WTC11 (cell line): ENCODE results near the gene PGLYRP2. TPM values are rescaled to one million over a fixed set of nuclear protein-coding genes. Genes with fewer than 3 reads are reported as not detected.

Source experiments
- ATAC-seq: fragments of 200-7000 bp; cut with Tn5 transposase; 2 replicates; pipeline ENCODE4 v1.10.0; 2021; ENCODE audit warnings: mild to moderate bottlenecking, moderate library complexity
- Bru-seq: library from RNA; stranded (reverse); fragments of 400-500 nt; gene quantifications from one replicate; lab custom pipeline; 2021; lab: Mats Ljungman, UMichigan
- CTCF ChIA-PET: fragments of 300-600 bp; sonication (Branson Sonifier 250); formaldehyde crosslinking; loops from one replicate; lab custom pipeline; 2021; ENCODE audit warnings: antibody characterized with exemption; lab: Charles Lee
- POLR2A ChIA-PET: fragments of 350-600 bp; sonication (Branson Sonifier 250); formaldehyde crosslinking; loops from one replicate; lab custom pipeline; 2021; ENCODE audit warnings: antibody characterized with exemption; lab: Charles Lee
- DNase-seq: peaks from one replicate; pipeline ENCODE4 v3.0.0; 2021; ENCODE audit warnings: low spot score
- H3K27ac Mint-ChIP-seq: 2 replicates; pipeline ENCODE4 v1.8.0; 2021; ENCODE audit warnings: mixed read lengths
- H3K27me3 Mint-ChIP-seq: 2 replicates; pipeline ENCODE4 v1.8.0; 2021; ENCODE audit warnings: low read depth, mild to moderate bottlenecking, moderate library complexity, mixed read lengths
- H3K36me3 Mint-ChIP-seq: 2 replicates; pipeline ENCODE4 v1.8.0; 2021; ENCODE audit warnings: mixed read lengths
- H3K4me1 Mint-ChIP-seq: 2 replicates; pipeline ENCODE4 v1.8.0; 2022; ENCODE audit warnings: mixed read lengths
- H3K4me3 Mint-ChIP-seq: 2 replicates; pipeline ENCODE4 v1.8.0; 2021; ENCODE audit warnings: mild to moderate bottlenecking, moderate library complexity, mixed read lengths
- H3K9me3 Mint-ChIP-seq: 2 replicates; pipeline ENCODE4 v1.8.0; 2021; ENCODE audit warnings: mixed read lengths
- ATF1 ChIP-seq: sonication (generic); formaldehyde crosslinking; IDR thresholded peaks from 2 replicates; pipeline ENCODE4 v1.8.1; 2023; ENCODE audit warnings: mild to moderate bottlenecking, moderate library complexity, missing genetic modification reagents
- ELF4 ChIP-seq: sonication (generic); formaldehyde crosslinking; IDR thresholded peaks from 2 replicates; pipeline ENCODE4 v1.8.1; 2022; ENCODE audit warnings: low read depth, mild to moderate bottlenecking, moderate library complexity, missing genetic modification reagents
- FOXJ3 ChIP-seq: sonication (generic); formaldehyde crosslinking; IDR thresholded peaks from 2 replicates; pipeline ENCODE4 v1.9.0; 2021; ENCODE audit warnings: missing genetic modification reagents, mild to moderate bottlenecking, borderline replicate concordance
- FOXP1 ChIP-seq: sonication (generic); formaldehyde crosslinking; IDR thresholded peaks from 2 replicates; pipeline ENCODE4 v1.8.0; 2022; ENCODE audit warnings: missing genetic modification reagents, mild to moderate bottlenecking, moderate library complexity, borderline replicate concordance
- GABPB1 ChIP-seq: sonication (generic); formaldehyde crosslinking; IDR thresholded peaks from 2 replicates; pipeline ENCODE4 v1.8.1; 2023; ENCODE audit warnings: mild to moderate bottlenecking, missing genetic modification reagents
- HMGA2 ChIP-seq: fragments of 250-450 bp; sonication (Bioruptor Pico); IDR thresholded peaks from 2 replicates; pipeline ENCODE4 v1.4.0; 2021; ENCODE audit warnings: mild to moderate bottlenecking, moderate library complexity
- JUN ChIP-seq: sonication (generic); formaldehyde crosslinking; IDR thresholded peaks from 2 replicates; pipeline ENCODE4 v1.8.0; 2023; ENCODE audit warnings: mild to moderate bottlenecking, missing genetic modification reagents
- KAT7 ChIP-seq: sonication (generic); formaldehyde crosslinking; IDR thresholded peaks from 2 replicates; pipeline ENCODE4 v1.8.1; 2023; ENCODE audit warnings: missing genetic modification reagents, mild to moderate bottlenecking, borderline replicate concordance
- NFE2L1 ChIP-seq: sonication (generic); formaldehyde crosslinking; IDR thresholded peaks from 2 replicates; pipeline ENCODE4 v1.8.1; 2023; ENCODE audit warnings: missing genetic modification reagents
- NFYB ChIP-seq: sonication (generic); formaldehyde crosslinking; conservative IDR thresholded peaks from 2 replicates; pipeline ENCODE4 v1.8.0; 2022; ENCODE audit warnings: low read depth, missing genetic modification reagents
- SMAD4 ChIP-seq: sonication (generic); formaldehyde crosslinking; IDR thresholded peaks from 2 replicates; pipeline ENCODE4 v1.8.0; 2022; ENCODE audit warnings: mild to moderate bottlenecking, missing genetic modification reagents
- SOX15 ChIP-seq: fragments of 250-450 bp; sonication (Bioruptor Pico); IDR thresholded peaks from 2 replicates; pipeline ENCODE4 v1.9.0; 2021; ENCODE audit warnings: mild to moderate bottlenecking
- TCF7 ChIP-seq: sonication (generic); formaldehyde crosslinking; IDR thresholded peaks from 2 replicates; pipeline ENCODE4 v1.8.0; 2022; ENCODE audit warnings: mild to moderate bottlenecking, low read depth, missing genetic modification reagents, moderate library complexity
- TP53 ChIP-seq: sonication (generic); formaldehyde crosslinking; IDR thresholded peaks from 2 replicates; pipeline ENCODE4 v1.8.1; 2023; ENCODE audit warnings: mild to moderate bottlenecking, missing genetic modification reagents
- ZBTB21 ChIP-seq: sonication (generic); formaldehyde crosslinking; IDR thresholded peaks from 2 replicates; pipeline ENCODE4 v1.8.1; 2023; ENCODE audit warnings: mild to moderate bottlenecking, missing genetic modification reagents, borderline replicate concordance
- ZNF232 ChIP-seq: sonication (generic); formaldehyde crosslinking; IDR thresholded peaks from 2 replicates; pipeline ENCODE4 v1.8.0; 2022; ENCODE audit warnings: mild to moderate bottlenecking, missing genetic modification reagents
- ZNF423 ChIP-seq: fragments of 250-450 bp; sonication (Bioruptor Pico); IDR thresholded peaks from 2 replicates; pipeline ENCODE4 v2.1.2; 2022; ENCODE audit warnings: mild to moderate bottlenecking, moderate library complexity
- long read RNA-seq, 3 experiments: library from RNA in 1 of 3; library from capped mRNA in 1 of 3; library from polyadenylated mRNA in 1 of 3; unstranded in 2 of 3; stranded (forward) in 1 of 3; transcript quantifications; one replicate each; pipeline ENCODE4 v2.0.0, GENCODE V29; 2021
- total RNA-seq: library from RNA; stranded (reverse); gene quantifications from 3 replicates; pipeline ENCODE4 v1.2.3, GENCODE V29; 2021
- TF ChIP-seq, protein P1 (sequence below): sonication (generic); formaldehyde crosslinking; IDR thresholded peaks from 2 replicates; pipeline ENCODE4 v1.8.0; 2022; ENCODE audit warnings: missing genetic modification reagents
- TF ChIP-seq, protein P2 (sequence below): sonication (generic); formaldehyde crosslinking; IDR thresholded peaks from 2 replicates; pipeline ENCODE4 v1.8.1; 2022; ENCODE audit warnings: low read depth, mild to moderate bottlenecking, moderate library complexity, missing genetic modification reagents, borderline replicate concordance
- TF ChIP-seq, protein P3 (sequence below): fragments of 200-600 bp; IDR thresholded peaks from 2 replicates; pipeline ENCODE4 v1.8.0; 2022; ENCODE audit warnings: antibody characterized with exemption
- TF ChIP-seq, protein P4 (sequence below): sonication (generic); formaldehyde crosslinking; IDR thresholded peaks from 2 replicates; pipeline ENCODE4 v1.8.1; 2023; ENCODE audit warnings: mild to moderate bottlenecking, missing genetic modification reagents, moderate library complexity

PGLYRP2 gene, protein sequence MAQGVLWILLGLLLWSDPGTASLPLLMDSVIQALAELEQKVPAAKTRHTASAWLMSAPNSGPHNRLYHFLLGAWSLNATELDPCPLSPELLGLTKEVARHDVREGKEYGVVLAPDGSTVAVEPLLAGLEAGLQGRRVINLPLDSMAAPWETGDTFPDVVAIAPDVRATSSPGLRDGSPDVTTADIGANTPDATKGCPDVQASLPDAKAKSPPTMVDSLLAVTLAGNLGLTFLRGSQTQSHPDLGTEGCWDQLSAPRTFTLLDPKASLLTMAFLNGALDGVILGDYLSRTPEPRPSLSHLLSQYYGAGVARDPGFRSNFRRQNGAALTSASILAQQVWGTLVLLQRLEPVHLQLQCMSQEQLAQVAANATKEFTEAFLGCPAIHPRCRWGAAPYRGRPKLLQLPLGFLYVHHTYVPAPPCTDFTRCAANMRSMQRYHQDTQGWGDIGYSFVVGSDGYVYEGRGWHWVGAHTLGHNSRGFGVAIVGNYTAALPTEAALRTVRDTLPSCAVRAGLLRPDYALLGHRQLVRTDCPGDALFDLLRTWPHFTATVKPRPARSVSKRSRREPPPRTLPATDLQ
- not detected in 3 replicates for total RNA-seq
- not detected for Bru-seq, nascent RNA
- long read RNA-seq, experiment 1 = 0 reads
- long read RNA-seq, experiment 2 = 0 reads
- long read RNA-seq, experiment 3 = 0 reads

DNA sequence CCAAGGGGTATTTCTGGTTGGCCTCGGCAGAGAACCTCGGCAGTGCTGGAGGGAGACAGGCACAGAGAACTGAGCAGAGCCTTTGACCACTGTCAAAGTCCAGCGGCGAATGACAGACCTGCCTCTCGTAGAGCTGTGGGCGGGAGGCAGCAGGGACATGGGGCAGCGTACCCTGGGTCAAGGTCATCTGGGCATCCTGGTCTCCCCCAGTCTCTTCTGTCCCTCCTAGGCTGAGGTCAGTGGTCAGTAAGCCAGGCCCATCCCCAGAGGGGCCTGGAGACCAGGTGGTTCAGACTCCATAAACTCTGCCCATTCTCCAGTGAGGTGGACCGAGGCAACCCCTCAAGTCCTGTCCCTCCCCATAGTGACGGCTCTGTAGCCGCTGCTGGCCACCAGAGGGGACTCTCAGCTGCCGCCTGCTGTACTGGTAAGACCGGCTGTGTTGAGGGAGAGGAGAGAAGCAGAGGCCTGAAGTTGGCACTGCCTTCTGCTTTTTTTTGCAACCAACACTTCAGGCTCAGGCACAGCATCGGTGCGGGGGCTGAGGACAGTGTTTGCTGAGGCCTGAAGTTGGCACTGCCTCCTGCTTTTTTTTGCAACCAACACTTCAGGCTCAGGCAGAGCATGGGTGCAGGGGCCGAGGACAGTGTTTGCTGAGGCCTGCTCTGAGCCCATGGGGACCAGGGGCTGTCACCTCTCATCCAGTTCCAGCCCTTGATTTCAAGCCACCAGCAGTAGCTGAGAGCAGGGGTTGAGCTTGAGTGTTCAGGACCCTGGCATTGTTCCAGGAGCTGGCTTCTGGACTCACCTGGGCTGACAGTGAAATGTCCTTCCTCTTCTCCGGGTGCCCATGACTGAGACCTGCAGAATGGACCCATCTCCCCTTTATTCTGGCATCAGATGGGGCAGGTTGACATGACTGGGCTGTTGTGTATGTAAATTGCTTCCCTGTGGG, at the start of gene PGLYRP2:
Gene PGLYRP2, minus strand, starts transcription at position 111 of the 955 bp plus-strand sequence. CDS start 130 bp downstream, outside the sequence.
- TF ChIP-seq GABPB1 (CRISPR knock-in tag) = 0 out of 2 replicates have a peak, but pooled peaks have one; percentile 29
- TF ChIP-seq SMAD4 = no peak
- TF ChIP-seq FOXP1 = no peak
- TF ChIP-seq SOX15 (CRISPR knock-in tag) = no peak
- DNase-seq = peak; percentile 33
- H3K36me3 Mint-ChIP-seq = no peaks in the 10 kb centered on the region
- ChIA-PET POLR2A (no interaction called here), CTCF (interaction anchor here (0.6 to 2.9 kb wide), 9 partner anchors 22 to 693 kb away, joined by 3 to 27 read pairs (median 4); partner anchors contain the start of gene AKAP8L)
- H3K27me3 Mint-ChIP-seq = peaks cover 4% of the 10 kb centered on the region
- H3K27ac Mint-ChIP-seq = no peak within 1 kb of the TSS
- ATAC-seq = peak; percentile 63; the same call in 1 of the 2 replicates
- H3K4me3 Mint-ChIP-seq = no peak within 1 kb of the TSS
- no peaks in the 10 kb centered on the region for H3K4me1 Mint-ChIP-seq
- peaks cover 16% of the 10 kb centered on the region for H3K9me3 Mint-ChIP-seq

DNA sequence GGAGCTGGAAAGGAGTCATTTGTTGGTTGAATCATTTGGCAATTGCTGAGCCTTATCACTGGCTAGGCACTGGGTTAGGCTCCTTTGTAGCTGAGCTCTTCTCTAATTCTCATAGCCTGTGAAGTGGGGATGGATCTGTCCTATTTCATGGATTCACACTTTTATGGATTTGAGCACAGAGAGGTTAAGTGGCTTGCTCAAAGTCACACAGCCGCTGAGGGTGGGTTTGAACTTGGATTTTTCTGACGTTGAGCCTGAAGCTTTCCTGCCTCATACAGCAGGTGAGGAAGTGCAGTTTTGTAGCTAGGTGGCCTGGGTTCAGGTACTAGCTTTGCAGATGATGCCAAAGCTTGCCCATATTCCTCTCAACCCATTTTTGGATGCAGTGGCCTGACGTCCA, 48.4 kb upstream of the PGLYRP2 start:
- DNase-seq = no peak
- peaks cover 19% of the 10 kb centered on the region for H3K27me3 Mint-ChIP-seq
- TF ChIP-seq ELF4 (CRISPR knock-in tag) = no peak
- TF ChIP-seq, protein P1, sequence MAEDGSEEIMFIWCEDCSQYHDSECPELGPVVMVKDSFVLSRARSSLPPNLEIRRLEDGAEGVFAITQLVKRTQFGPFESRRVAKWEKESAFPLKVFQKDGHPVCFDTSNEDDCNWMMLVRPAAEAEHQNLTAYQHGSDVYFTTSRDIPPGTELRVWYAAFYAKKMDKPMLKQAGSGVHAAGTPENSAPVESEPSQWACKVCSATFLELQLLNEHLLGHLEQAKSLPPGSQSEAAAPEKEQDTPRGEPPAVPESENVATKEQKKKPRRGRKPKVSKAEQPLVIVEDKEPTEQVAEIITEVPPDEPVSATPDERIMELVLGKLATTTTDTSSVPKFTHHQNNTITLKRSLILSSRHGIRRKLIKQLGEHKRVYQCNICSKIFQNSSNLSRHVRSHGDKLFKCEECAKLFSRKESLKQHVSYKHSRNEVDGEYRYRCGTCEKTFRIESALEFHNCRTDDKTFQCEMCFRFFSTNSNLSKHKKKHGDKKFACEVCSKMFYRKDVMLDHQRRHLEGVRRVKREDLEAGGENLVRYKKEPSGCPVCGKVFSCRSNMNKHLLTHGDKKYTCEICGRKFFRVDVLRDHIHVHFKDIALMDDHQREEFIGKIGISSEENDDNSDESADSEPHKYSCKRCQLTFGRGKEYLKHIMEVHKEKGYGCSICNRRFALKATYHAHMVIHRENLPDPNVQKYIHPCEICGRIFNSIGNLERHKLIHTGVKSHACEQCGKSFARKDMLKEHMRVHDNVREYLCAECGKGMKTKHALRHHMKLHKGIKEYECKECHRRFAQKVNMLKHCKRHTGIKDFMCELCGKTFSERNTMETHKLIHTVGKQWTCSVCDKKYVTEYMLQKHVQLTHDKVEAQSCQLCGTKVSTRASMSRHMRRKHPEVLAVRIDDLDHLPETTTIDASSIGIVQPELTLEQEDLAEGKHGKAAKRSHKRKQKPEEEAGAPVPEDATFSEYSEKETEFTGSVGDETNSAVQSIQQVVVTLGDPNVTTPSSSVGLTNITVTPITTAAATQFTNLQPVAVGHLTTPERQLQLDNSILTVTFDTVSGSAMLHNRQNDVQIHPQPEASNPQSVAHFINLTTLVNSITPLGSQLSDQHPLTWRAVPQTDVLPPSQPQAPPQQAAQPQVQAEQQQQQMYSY (CRISPR knock-in tag) = no peak
- no peak for TF ChIP-seq ATF1 (CRISPR knock-in tag)
- no peak for TF ChIP-seq NFYB (CRISPR knock-in tag)
- TF ChIP-seq ZNF232 (CRISPR knock-in tag) = no peak
- TF ChIP-seq KAT7 (CRISPR knock-in tag) = no peak
- no peak for TF ChIP-seq GABPB1 (CRISPR knock-in tag)
- TF ChIP-seq FOXJ3 (CRISPR knock-in tag) = no peak
- TF ChIP-seq JUN (CRISPR knock-in tag) = no peak
- TF ChIP-seq ZNF423 (CRISPR knock-in tag) = no peak
- no peak for TF ChIP-seq TCF7 (CRISPR knock-in tag)
- TF ChIP-seq HMGA2 (CRISPR knock-in tag) = no peak
- no peak for TF ChIP-seq ZBTB21 (CRISPR knock-in tag)
- TF ChIP-seq, protein P2, sequence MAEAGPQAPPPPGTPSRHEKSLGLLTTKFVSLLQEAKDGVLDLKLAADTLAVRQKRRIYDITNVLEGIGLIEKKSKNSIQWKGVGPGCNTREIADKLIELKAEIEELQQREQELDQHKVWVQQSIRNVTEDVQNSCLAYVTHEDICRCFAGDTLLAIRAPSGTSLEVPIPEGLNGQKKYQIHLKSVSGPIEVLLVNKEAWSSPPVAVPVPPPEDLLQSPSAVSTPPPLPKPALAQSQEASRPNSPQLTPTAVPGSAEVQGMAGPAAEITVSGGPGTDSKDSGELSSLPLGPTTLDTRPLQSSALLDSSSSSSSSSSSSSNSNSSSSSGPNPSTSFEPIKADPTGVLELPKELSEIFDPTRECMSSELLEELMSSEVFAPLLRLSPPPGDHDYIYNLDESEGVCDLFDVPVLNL (CRISPR knock-in tag) = no peak
- TF ChIP-seq NFE2L1 (CRISPR knock-in tag) = no peak
- TF ChIP-seq, protein P3, sequence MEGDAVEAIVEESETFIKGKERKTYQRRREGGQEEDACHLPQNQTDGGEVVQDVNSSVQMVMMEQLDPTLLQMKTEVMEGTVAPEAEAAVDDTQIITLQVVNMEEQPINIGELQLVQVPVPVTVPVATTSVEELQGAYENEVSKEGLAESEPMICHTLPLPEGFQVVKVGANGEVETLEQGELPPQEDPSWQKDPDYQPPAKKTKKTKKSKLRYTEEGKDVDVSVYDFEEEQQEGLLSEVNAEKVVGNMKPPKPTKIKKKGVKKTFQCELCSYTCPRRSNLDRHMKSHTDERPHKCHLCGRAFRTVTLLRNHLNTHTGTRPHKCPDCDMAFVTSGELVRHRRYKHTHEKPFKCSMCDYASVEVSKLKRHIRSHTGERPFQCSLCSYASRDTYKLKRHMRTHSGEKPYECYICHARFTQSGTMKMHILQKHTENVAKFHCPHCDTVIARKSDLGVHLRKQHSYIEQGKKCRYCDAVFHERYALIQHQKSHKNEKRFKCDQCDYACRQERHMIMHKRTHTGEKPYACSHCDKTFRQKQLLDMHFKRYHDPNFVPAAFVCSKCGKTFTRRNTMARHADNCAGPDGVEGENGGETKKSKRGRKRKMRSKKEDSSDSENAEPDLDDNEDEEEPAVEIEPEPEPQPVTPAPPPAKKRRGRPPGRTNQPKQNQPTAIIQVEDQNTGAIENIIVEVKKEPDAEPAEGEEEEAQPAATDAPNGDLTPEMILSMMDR = no peak
- TF ChIP-seq, protein P4, sequence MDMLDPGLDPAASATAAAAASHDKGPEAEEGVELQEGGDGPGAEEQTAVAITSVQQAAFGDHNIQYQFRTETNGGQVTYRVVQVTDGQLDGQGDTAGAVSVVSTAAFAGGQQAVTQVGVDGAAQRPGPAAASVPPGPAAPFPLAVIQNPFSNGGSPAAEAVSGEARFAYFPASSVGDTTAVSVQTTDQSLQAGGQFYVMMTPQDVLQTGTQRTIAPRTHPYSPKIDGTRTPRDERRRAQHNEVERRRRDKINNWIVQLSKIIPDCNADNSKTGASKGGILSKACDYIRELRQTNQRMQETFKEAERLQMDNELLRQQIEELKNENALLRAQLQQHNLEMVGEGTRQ = no peak
- TF ChIP-seq TP53 (CRISPR knock-in tag) = no peak
- H3K4me3 Mint-ChIP-seq = no peak overlapping the region
- no peak for ATAC-seq
- ChIA-PET CTCF (interaction anchor here (1.2 kb wide), 1 partner anchor 28 kb away, joined by 3 read pairs; no protein-coding TSS in a partner anchor), POLR2A (no interaction called here)
- H3K4me1 Mint-ChIP-seq = no peaks in the 10 kb centered on the region
- peaks cover 2% of the 10 kb centered on the region for H3K36me3 Mint-ChIP-seq
- peaks cover 20% of the 10 kb centered on the region for H3K9me3 Mint-ChIP-seq
- no peak overlapping the region for H3K27ac Mint-ChIP-seq
